NCI-H774 (cell line): Measurements from ENCODE around the gene MRPL16.
"Not testable (repeated sequence)": the region's sequence is repeated elsewhere in the genome, so short reads cannot be mapped to it uniquely, and the experiment has no call there.

ENCODE experiments used
- DNase-seq: peaks from one replicate; lab custom pipeline; 2025; lab: John Stamatoyannopoulos, UW

MRPL16 gene

GRCh38 chr11:59812220-59812619, 1.6 kb upstream of the MRPL16 start:
- DNase-seq = no peak

- DNase-seq = no peak
Observed at GRCh38 chr11:59810911-59811259, 307 bp upstream of the MRPL16 start.

- no peak for DNase-seq
Observed at GRCh38 chr11:59807047-59807610, 3.4 kb downstream of the MRPL16 start.

- no peak for DNase-seq
Observed at GRCh38 chr11:59804061-59804460, 6.5 kb downstream of the MRPL16 start.

GRCh38 chr11:59802639-59803176, 7.9 kb downstream of the MRPL16 start:
- no peak for DNase-seq

- DNase-seq = no peak
Observed at GRCh38 chr11:59801981-59802638, 8.5 kb downstream of the MRPL16 start.

- no peak for DNase-seq
Observed at GRCh38 chr11:59801160-59801706, 9.3 kb downstream of the MRPL16 start.

- DNase-seq = no peak
Observed at GRCh38 chr11:59800390-59801025, 10.1 kb downstream of the MRPL16 start.

GRCh38 chr11:59794417-59794816, 16.2 kb downstream of the MRPL16 start:
- DNase-seq = no peak

GRCh38 chr11:59792507-59792906, 18.1 kb downstream of the MRPL16 start:
- DNase-seq = no peak

- DNase-seq = no peak
Observed at GRCh38 chr11:59791639-59792038, 18.9 kb downstream of the MRPL16 start.

- no peak for DNase-seq
Observed at GRCh38 chr11:59787816-59788215, 22.8 kb downstream of the MRPL16 start.

GRCh38 chr11:59787255-59787588, 23.4 kb downstream of the MRPL16 start:
- DNase-seq = no peak

- DNase-seq = no peak
Observed at GRCh38 chr11:59785818-59786217, 24.8 kb downstream of the MRPL16 start.

- not testable (repeated sequence) for DNase-seq
Observed at GRCh38 chr11:59784441-59784840, 26.1 kb downstream of the MRPL16 start.

GRCh38 chr11:59783632-59784090, 26.9 kb downstream of the MRPL16 start:
- DNase-seq = no peak

GRCh38 chr11:59782080-59782479, 28.5 kb downstream of the MRPL16 start:
- DNase-seq = no peak

GRCh38 chr11:59779487-59779886, 31.1 kb downstream of the MRPL16 start:
- DNase-seq = no peak

GRCh38 chr11:59778122-59778521, 32.5 kb downstream of the MRPL16 start:
- no peak for DNase-seq

GRCh38 chr11:59777104-59777503, 33.5 kb downstream of the MRPL16 start:
- DNase-seq = no peak

- no peak for DNase-seq
Observed at GRCh38 chr11:59776210-59777066, 34.1 kb downstream of the MRPL16 start.

GRCh38 chr11:59773083-59773440, 37.5 kb downstream of the MRPL16 start:
- DNase-seq = no peak
